Breast epithelium (tissue), 3 donors: ENCODE measurements around the gene HPS1.
"Not testable (repeated sequence)": the region's sequence is repeated elsewhere in the genome, so short reads cannot be mapped to it uniquely, and the experiment has no call there.

Experiments used
- POLR2A ChIP-seq: fragments of 450-650 bp; IDR thresholded peaks from one replicate; pipeline ENCODE4 v1.6.1; 2016; ENCODE audit warnings: antibody characterized with exemption, mild to moderate bottlenecking, moderate library complexity
- POLR2AphosphoS5 ChIP-seq, 3 donors: sonication (generic); formaldehyde crosslinking; IDR thresholded peaks; one replicate each; pipeline ENCODE4 v1.6.1; 2017; ENCODE audit warnings: antibody characterized with exemption in 3 of 3
- TF ChIP-seq, protein P1 (sequence below), 3 donors: fragments of 450-650 bp; IDR thresholded peaks; one replicate each; pipeline ENCODE4 v1.5.1; 2016 to 2017; ENCODE audit warnings: antibody characterized with exemption in 3 of 3, mild to moderate bottlenecking in 3 of 3, moderate library complexity in 3 of 3

DNA sequence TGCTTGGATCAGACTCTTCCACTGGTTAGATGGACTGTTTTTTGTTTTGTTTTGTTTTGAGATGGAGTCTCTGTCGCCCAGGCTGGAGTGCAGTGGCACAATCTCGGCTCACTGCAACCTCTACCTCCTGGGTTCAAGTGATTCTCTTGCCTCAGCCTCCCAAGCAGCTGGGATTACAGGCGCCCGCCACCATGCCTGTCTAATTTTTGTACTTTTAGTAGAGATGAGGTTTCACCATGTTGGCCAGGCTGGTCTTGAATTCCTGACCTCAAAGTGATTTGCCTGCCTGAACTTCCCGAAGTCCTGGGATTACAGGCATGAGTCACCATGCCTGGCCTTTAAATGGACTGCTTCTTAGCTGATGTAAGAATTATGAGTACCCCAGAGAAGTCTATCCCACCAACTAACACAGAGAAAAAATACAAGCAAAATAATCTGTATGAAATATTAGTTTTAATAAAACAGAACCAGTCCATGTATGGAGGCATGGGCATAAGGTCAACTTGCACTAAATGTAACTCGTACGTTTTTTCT is 63.5 kb downstream of the HPS1 start:
- not testable (repeated sequence) for TF ChIP-seq POLR2A; POLR2AphosphoS5 (IDR thresholded peaks at IDR 0.05)
- TF ChIP-seq, protein P1, sequence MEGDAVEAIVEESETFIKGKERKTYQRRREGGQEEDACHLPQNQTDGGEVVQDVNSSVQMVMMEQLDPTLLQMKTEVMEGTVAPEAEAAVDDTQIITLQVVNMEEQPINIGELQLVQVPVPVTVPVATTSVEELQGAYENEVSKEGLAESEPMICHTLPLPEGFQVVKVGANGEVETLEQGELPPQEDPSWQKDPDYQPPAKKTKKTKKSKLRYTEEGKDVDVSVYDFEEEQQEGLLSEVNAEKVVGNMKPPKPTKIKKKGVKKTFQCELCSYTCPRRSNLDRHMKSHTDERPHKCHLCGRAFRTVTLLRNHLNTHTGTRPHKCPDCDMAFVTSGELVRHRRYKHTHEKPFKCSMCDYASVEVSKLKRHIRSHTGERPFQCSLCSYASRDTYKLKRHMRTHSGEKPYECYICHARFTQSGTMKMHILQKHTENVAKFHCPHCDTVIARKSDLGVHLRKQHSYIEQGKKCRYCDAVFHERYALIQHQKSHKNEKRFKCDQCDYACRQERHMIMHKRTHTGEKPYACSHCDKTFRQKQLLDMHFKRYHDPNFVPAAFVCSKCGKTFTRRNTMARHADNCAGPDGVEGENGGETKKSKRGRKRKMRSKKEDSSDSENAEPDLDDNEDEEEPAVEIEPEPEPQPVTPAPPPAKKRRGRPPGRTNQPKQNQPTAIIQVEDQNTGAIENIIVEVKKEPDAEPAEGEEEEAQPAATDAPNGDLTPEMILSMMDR (IDR thresholded peaks at IDR 0.05): not testable (repeated sequence)
